Mammary epithelial cell (primary cell): ENCODE results near the gene SUSD6.

ENCODE experiments used
- CTCF ChIP-seq, 2 donors: IDR thresholded peaks in 1 of 2; conservative IDR thresholded peaks in 1 of 2; 2 replicates each; pipeline ENCODE4 v1.5.1; 2011 to 2012; ENCODE audit warnings: inconsistent platforms in 2 of 2, low read length in 2 of 2, mild to moderate bottlenecking in 2 of 2, control low read depth in 1 of 2, low read depth in 1 of 2; ENCODE audit not compliant: insufficient read depth in 1 of 2; ENCODE audit errors: extremely low read depth in 1 of 2
- EZH2 ChIP-seq: IDR thresholded peaks from 2 replicates; pipeline ENCODE4 v1.6.1; 2012; ENCODE audit warnings: low read length, inconsistent platforms, borderline replicate concordance

- TF ChIP-seq CTCF (conservative IDR thresholded peaks at IDR 0.05 in 1 of 2, IDR thresholded peaks at IDR 0.05 in 1 of 2; ENCODE audit: extremely low read depth in 1 of 2, insufficient read depth in 1 of 2, low read depth in 1 of 2, low read length in 2 of 2) (no peak), EZH2 (no peak)
Observed at GRCh38 chr14:69713993-69714679, 102.7 kb downstream of the SUSD6 start.
